ENCODE results near the gene GBE1. TPM values are rescaled to one million over a fixed set of nuclear protein-coding genes. Genes with fewer than 3 reads are reported as not detected.

The GBE1 gene
- total RNA-seq, 1 experiment from 2014 or later, result 9.2 TPM

DNA sequence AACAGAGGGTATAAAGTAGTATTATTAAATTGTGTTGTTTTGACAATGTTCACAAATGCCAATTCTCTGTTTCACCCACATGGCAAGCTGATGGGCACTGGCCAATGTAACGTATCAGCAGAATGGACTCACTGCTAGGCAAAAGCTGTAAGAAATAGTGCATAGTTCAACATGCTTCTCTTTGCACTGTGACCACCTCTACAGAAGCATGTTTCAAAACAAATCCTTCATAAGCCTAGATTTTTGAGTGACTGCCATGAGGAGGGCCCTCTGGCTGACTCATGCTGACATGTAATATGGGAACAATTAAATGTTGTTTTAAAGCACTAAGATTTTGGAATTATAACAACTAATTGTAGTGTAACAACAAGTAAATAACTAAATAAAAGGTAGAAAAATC lies 3.2 kb downstream of the GBE1 start:
- Mint-ChIP-seq H3K27ac (no peak overlapping the region), H3K9me3 (peaks cover 25% of the 10 kb centered on the region), H3K4me1 (peaks cover 23% of the 10 kb centered on the region), H3K4me3 (no peak overlapping the region), H3K36me3 (peaks cover 24% of the 10 kb centered on the region), H3K27me3 (ENCODE audit: low read depth) (no peaks in the 10 kb centered on the region)
- no peak for TF ChIP-seq SMAD3 (CRISPR knock-in tag; IDR thresholded peaks at IDR 0.05; ENCODE audit: borderline replicate concordance)
- no peak for TF ChIP-seq NR2C2 (CRISPR knock-in tag; IDR thresholded peaks at IDR 0.05)
- no peak for TF ChIP-seq IRF2 (CRISPR knock-in tag; IDR thresholded peaks at IDR 0.05; ENCODE audit: borderline replicate concordance, low read depth)
- no peak for TF ChIP-seq TEAD4 (CRISPR knock-in tag; IDR thresholded peaks at IDR 0.05)
- TF ChIP-seq MXD4 (CRISPR knock-in tag; IDR thresholded peaks at IDR 0.05; ENCODE audit: borderline replicate concordance), result no peak
- TF ChIP-seq, protein P1, sequence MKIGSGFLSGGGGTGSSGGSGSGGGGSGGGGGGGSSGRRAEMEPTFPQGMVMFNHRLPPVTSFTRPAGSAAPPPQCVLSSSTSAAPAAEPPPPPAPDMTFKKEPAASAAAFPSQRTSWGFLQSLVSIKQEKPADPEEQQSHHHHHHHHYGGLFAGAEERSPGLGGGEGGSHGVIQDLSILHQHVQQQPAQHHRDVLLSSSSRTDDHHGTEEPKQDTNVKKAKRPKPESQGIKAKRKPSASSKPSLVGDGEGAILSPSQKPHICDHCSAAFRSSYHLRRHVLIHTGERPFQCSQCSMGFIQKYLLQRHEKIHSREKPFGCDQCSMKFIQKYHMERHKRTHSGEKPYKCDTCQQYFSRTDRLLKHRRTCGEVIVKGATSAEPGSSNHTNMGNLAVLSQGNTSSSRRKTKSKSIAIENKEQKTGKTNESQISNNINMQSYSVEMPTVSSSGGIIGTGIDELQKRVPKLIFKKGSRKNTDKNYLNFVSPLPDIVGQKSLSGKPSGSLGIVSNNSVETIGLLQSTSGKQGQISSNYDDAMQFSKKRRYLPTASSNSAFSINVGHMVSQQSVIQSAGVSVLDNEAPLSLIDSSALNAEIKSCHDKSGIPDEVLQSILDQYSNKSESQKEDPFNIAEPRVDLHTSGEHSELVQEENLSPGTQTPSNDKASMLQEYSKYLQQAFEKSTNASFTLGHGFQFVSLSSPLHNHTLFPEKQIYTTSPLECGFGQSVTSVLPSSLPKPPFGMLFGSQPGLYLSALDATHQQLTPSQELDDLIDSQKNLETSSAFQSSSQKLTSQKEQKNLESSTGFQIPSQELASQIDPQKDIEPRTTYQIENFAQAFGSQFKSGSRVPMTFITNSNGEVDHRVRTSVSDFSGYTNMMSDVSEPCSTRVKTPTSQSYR (CRISPR knock-in tag; IDR thresholded peaks at IDR 0.05), result no peak
- TF ChIP-seq ZNF671 (CRISPR knock-in tag; IDR thresholded peaks at IDR 0.05), result no peak
- TF ChIP-seq NR3C1 (CRISPR knock-in tag; conservative IDR thresholded peaks at IDR 0.05; ENCODE audit: low read depth), result no peak
- TF ChIP-seq, protein P2, sequence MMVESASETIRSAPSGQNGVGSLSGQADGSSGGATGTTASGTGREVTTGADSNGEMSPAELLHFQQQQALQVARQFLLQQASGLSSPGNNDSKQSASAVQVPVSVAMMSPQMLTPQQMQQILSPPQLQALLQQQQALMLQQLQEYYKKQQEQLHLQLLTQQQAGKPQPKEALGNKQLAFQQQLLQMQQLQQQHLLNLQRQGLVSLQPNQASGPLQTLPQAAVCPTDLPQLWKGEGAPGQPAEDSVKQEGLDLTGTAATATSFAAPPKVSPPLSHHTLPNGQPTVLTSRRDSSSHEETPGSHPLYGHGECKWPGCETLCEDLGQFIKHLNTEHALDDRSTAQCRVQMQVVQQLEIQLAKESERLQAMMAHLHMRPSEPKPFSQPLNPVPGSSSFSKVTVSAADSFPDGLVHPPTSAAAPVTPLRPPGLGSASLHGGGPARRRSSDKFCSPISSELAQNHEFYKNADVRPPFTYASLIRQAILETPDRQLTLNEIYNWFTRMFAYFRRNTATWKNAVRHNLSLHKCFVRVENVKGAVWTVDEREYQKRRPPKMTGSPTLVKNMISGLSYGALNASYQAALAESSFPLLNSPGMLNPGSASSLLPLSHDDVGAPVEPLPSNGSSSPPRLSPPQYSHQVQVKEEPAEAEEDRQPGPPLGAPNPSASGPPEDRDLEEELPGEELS (CRISPR knock-in tag; IDR thresholded peaks at IDR 0.05), result no peak
- DNase-seq (ENCODE audit: low spot score), result no peak
- ATAC-seq, result no peak
- ChIA-PET POLR2A (no interaction called here), CTCF (no interaction called here)

DNA sequence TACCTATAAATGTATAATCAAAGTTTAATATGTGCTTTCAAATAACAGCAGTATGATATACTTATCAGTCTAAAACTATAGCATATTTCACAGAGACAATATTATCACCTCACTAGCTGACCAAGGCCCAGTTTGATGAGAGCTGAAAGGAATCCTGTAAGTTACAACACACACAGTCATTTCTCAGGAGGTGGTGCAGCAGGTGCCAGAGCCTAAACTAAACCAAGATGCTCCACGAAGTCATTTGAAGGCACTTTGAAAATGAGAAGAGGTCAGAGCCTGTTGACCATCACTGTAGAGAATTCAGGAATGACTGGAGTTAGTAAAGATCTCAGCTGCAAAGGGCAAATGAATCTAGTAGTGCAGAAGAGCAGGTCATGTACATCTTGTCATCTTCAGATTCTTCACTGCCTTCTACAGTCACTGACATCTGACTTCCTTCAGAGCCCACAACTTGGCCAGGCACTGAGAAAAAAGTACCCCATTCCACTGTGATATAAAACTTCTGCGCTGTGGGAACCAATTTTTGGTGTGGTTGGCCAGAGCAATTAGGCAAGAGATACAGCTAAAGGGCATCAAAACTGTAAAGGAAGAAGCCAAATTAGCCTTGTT lies 7.9 kb downstream of the GBE1 start:
- Mint-ChIP-seq H3K9me3 (peaks cover 18% of the 10 kb centered on the region), H3K4me1 (peaks cover 5% of the 10 kb centered on the region; the same call in 1 of the 2 replicates), H3K27ac (no peak overlapping the region), H3K36me3 (peaks cover 14% of the 10 kb centered on the region), H3K27me3 (ENCODE audit: low read depth) (no peaks in the 10 kb centered on the region), H3K4me3 (no peak overlapping the region)
- no peak for ATAC-seq
- ChIA-PET POLR2A (no interaction called here), CTCF (no interaction called here)
- no peak for DNase-seq (ENCODE audit: low spot score)
- TF ChIP-seq, protein P3, sequence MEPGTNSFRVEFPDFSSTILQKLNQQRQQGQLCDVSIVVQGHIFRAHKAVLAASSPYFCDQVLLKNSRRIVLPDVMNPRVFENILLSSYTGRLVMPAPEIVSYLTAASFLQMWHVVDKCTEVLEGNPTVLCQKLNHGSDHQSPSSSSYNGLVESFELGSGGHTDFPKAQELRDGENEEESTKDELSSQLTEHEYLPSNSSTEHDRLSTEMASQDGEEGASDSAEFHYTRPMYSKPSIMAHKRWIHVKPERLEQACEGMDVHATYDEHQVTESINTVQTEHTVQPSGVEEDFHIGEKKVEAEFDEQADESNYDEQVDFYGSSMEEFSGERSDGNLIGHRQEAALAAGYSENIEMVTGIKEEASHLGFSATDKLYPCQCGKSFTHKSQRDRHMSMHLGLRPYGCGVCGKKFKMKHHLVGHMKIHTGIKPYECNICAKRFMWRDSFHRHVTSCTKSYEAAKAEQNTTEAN (CRISPR knock-in tag; IDR thresholded peaks at IDR 0.05), result no peak
- TF ChIP-seq, protein P1 (CRISPR knock-in tag; IDR thresholded peaks at IDR 0.05), result no peak
- TF ChIP-seq TP53 (CRISPR knock-in tag; IDR thresholded peaks at IDR 0.05) (no peak), ELF4 (CRISPR knock-in tag; IDR thresholded peaks at IDR 0.05; ENCODE audit: low read depth) (no peak), ZNF263 (CRISPR knock-in tag; IDR thresholded peaks at IDR 0.05; ENCODE audit: low read depth) (no peak), EMX1 (CRISPR knock-in tag; IDR thresholded peaks at IDR 0.05) (no peak), GRHL2 (CRISPR knock-in tag; IDR thresholded peaks at IDR 0.05; ENCODE audit: insufficient replicate concordance, severe bottlenecking) (no peak), NFYB (CRISPR knock-in tag; conservative IDR thresholded peaks at IDR 0.05; ENCODE audit: low read depth) (no peak)
- TF ChIP-seq, protein P4, sequence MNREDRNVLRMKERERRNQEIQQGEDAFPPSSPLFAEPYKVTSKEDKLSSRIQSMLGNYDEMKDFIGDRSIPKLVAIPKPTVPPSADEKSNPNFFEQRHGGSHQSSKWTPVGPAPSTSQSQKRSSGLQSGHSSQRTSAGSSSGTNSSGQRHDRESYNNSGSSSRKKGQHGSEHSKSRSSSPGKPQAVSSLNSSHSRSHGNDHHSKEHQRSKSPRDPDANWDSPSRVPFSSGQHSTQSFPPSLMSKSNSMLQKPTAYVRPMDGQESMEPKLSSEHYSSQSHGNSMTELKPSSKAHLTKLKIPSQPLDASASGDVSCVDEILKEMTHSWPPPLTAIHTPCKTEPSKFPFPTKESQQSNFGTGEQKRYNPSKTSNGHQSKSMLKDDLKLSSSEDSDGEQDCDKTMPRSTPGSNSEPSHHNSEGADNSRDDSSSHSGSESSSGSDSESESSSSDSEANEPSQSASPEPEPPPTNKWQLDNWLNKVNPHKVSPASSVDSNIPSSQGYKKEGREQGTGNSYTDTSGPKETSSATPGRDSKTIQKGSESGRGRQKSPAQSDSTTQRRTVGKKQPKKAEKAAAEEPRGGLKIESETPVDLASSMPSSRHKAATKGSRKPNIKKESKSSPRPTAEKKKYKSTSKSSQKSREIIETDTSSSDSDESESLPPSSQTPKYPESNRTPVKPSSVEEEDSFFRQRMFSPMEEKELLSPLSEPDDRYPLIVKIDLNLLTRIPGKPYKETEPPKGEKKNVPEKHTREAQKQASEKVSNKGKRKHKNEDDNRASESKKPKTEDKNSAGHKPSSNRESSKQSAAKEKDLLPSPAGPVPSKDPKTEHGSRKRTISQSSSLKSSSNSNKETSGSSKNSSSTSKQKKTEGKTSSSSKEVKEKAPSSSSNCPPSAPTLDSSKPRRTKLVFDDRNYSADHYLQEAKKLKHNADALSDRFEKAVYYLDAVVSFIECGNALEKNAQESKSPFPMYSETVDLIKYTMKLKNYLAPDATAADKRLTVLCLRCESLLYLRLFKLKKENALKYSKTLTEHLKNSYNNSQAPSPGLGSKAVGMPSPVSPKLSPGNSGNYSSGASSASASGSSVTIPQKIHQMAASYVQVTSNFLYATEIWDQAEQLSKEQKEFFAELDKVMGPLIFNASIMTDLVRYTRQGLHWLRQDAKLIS (CRISPR knock-in tag; IDR thresholded peaks at IDR 0.05; ENCODE audit: borderline replicate concordance), result no peak
- TF ChIP-seq, protein P5, sequence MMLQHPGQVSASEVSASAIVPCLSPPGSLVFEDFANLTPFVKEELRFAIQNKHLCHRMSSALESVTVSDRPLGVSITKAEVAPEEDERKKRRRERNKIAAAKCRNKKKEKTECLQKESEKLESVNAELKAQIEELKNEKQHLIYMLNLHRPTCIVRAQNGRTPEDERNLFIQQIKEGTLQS (CRISPR knock-in tag; conservative IDR thresholded peaks at IDR 0.05), result no peak
- TF ChIP-seq, protein P6, sequence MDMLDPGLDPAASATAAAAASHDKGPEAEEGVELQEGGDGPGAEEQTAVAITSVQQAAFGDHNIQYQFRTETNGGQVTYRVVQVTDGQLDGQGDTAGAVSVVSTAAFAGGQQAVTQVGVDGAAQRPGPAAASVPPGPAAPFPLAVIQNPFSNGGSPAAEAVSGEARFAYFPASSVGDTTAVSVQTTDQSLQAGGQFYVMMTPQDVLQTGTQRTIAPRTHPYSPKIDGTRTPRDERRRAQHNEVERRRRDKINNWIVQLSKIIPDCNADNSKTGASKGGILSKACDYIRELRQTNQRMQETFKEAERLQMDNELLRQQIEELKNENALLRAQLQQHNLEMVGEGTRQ (CRISPR knock-in tag; IDR thresholded peaks at IDR 0.05), result no peak
